HepG2 (cell line): Measurements from ENCODE around the gene FGF2. TPM values are rescaled to one million over a fixed set of nuclear protein-coding genes. Genes with fewer than 3 reads are reported as not detected.

Source experiments
- ATAC-seq: fragments of 200-7000 bp; cut with Tn5 transposase; 3 replicates; pipeline ENCODE4 v1.9.1; 2020; ENCODE audit warnings: mild to moderate bottlenecking, moderate library complexity
- BruUV-seq: library from RNA; stranded (reverse); fragments of 400-500 nt; replicated peaks from 2 replicates; lab custom pipeline; 2021; lab: Mats Ljungman, UMichigan
- CTCF ChIA-PET: fragments of 300-600 bp; formaldehyde crosslinking; extraction: SDS; loops from one replicate; lab custom pipeline; 2021; ENCODE audit warnings: low total read pairs, inconsistent platforms, low intra/inter-chr PET ratio; lab: Yijun Ruan, JAX
- POLR2A ChIA-PET: fragments of 350-600 bp; sonication (Branson Sonifier 250); formaldehyde crosslinking; loops from one replicate; lab custom pipeline; 2020; ENCODE audit warnings: antibody characterized with exemption, inconsistent platforms; lab: Yijun Ruan, JAX
- DNase-seq: peaks from one replicate; pipeline ENCODE4 v3.0.0-alpha.2; 2015; ENCODE audit warnings: low spot score
- FAIRE-seq: peaks from 3 replicates; lab custom pipeline; 2011; peaks lifted over from hg19 to GRCh38; lab: Jason Lieb, UNC
- H2AFZ ChIP-seq: one replicate; pipeline ENCODE4 v1.6.1; 2011; ENCODE audit warnings: low read length, inconsistent platforms
- H3K27ac ChIP-seq: fragments of 300-600 bp; 3 replicates; pipeline ENCODE4 v1.8.0; 2011; ENCODE audit warnings: mixed run types, mild to moderate bottlenecking, mixed read lengths, low read length, inconsistent platforms; ENCODE audit not compliant: insufficient read depth; ENCODE audit errors: extremely low read length
- H3K27me3 ChIP-seq, 2 experiments: fragments of 200-600 bp in 1 of 2; 2 replicates in 1 of 2; 3 replicates in 1 of 2; pipeline versions ENCODE4 v1.6.0 to v1.8.0; 2011; ENCODE audit warnings: low read length in 2 of 2, mild to moderate bottlenecking in 2 of 2, moderate library complexity in 2 of 2, inconsistent platforms in 1 of 2; ENCODE audit not compliant: insufficient read depth in 2 of 2, control insufficient read depth in 1 of 2
- H3K36me3 ChIP-seq, 2 experiments: fragments of 200-600 bp in 1 of 2; replicated peaks in 1 of 2; 2 replicates in 1 of 2; 3 replicates in 1 of 2; pipeline versions ENCODE4 v1.5.1 to v1.8.0; 2011; ENCODE audit warnings: low read length in 2 of 2, inconsistent platforms in 1 of 2; ENCODE audit not compliant: insufficient read depth in 2 of 2, control insufficient read depth in 1 of 2
- H3K4me1 ChIP-seq: 2 replicates; pipeline ENCODE4 v1.5.1; 2012; ENCODE audit warnings: low read length, inconsistent platforms; ENCODE audit not compliant: insufficient read depth
- H3K4me2 ChIP-seq: 2 replicates; pipeline ENCODE4 v1.6.0; 2011; ENCODE audit warnings: low read depth, low read length, inconsistent platforms
- H3K4me3 ChIP-seq, 3 experiments: fragments of 200-600 bp in 1 of 3; sonication (generic), shearing (Covaris generic) in 1 of 3; replicated peaks in 1 of 3; 2 replicates each; pipeline ENCODE4 v1.5.1; 2011 to 2016; ENCODE audit warnings: low read length in 3 of 3, inconsistent platforms in 2 of 3, low read depth in 2 of 3, mild to moderate bottlenecking in 2 of 3, control low read depth in 1 of 3, mixed read lengths in 1 of 3; ENCODE audit not compliant: insufficient read depth in 1 of 3
- H3K79me2 ChIP-seq: one replicate; pipeline ENCODE4 v1.6.1; 2011; ENCODE audit warnings: low read length, inconsistent platforms; ENCODE audit not compliant: insufficient read depth
- H3K9ac ChIP-seq: 2 replicates; pipeline ENCODE4 v1.6.0; 2011; ENCODE audit warnings: mild to moderate bottlenecking, low read depth, low read length, inconsistent platforms; ENCODE audit not compliant: insufficient read depth
- H3K9me3 ChIP-seq: 2 replicates; pipeline ENCODE4 v1.5.1; 2012; ENCODE audit warnings: mild to moderate bottlenecking, low read length
- H4K20me1 ChIP-seq: 2 replicates; pipeline ENCODE4 v1.6.0; 2011; ENCODE audit warnings: inconsistent platforms, mild to moderate bottlenecking, low read length, moderate library complexity; ENCODE audit not compliant: insufficient read depth
- JUND ChIP-seq: sonication (generic); formaldehyde crosslinking; IDR thresholded peaks from 2 replicates; pipeline ENCODE4 v1.8.0; 2022; ENCODE audit warnings: mild to moderate bottlenecking, missing genetic modification reagents
- KAT7 ChIP-seq: IDR thresholded peaks from 2 replicates; pipeline ENCODE4 v1.6.1; 2018; ENCODE audit warnings: borderline replicate concordance, missing compliant biosample characterization
- SKI ChIP-seq: fragments of 450-650 bp; IDR thresholded peaks from one replicate; pipeline ENCODE4 v1.6.1; 2018; ENCODE audit warnings: mild to moderate bottlenecking; ENCODE audit not compliant: partially characterized antibody
- SMAD1 ChIP-seq: sonication (generic); formaldehyde crosslinking; IDR thresholded peaks from 2 replicates; pipeline ENCODE4 v1.4.0; 2020; ENCODE audit warnings: missing genetic modification reagents, low read depth, mild to moderate bottlenecking, borderline replicate concordance
- ZMYM3 ChIP-seq: sonication (generic); formaldehyde crosslinking; IDR thresholded peaks from 2 replicates; pipeline ENCODE4 v1.5.1; 2020; ENCODE audit warnings: mild to moderate bottlenecking, missing genetic modification reagents
- ZNF562 ChIP-seq: sonication (generic); formaldehyde crosslinking; IDR thresholded peaks from 2 replicates; pipeline ENCODE4 v1.8.0; 2022; ENCODE audit warnings: missing genetic modification reagents, borderline replicate concordance
- ZNF703 ChIP-seq: sonication (generic); formaldehyde crosslinking; IDR thresholded peaks from 2 replicates; pipeline ENCODE4 v1.5.1; 2020; ENCODE audit warnings: missing genetic modification reagents, mild to moderate bottlenecking, moderate library complexity, borderline replicate concordance
- ZNF776 ChIP-seq: sonication (generic); formaldehyde crosslinking; IDR thresholded peaks from 2 replicates; pipeline ENCODE4 v1.4.0; 2020; ENCODE audit warnings: mild to moderate bottlenecking, missing genetic modification reagents
- WGBS: methylation state at CpG from one replicate; pipeline ENCODE4 v1.1.6; 2017; ENCODE audit warnings: low lambda C conversion rate; 5-methylcytosine and 5-hydroxymethylcytosine counted together
- in situ Hi-C: cut with HindIII; loops from 2 replicates; pipeline ENCODE4 v1.10.0; 2017; ENCODE audit warnings: low pct_unique_long_range_greater_than_20kb; ENCODE audit not compliant: extremely low pct_ligation_motif_present
- intact Hi-C: fragments of 100-400 bp; cut with micrococcal nuclease; formaldehyde crosslinking; loops from one replicate; pipeline ENCODE4 v1.10.0; 2022; ENCODE audit not compliant: unreplicated experiment
- polyA plus RNA-seq, 8 experiments: library from polyadenylated mRNA; depleted of rRNA in 3 of 8; stranded (reverse) in 7 of 8; unstranded in 1 of 8; fragments of >200 nt; fragmentation: Illumina TruSeq in 4 of 8; extraction: Trizol in 4 of 8; gene quantifications; 2 replicates each; pipeline versions ENCODE4 v1.2.1 to v1.2.3, GENCODE V29; 2011 to 2016; ENCODE audit warnings: low read depth in 4 of 8, missing spikeins in 1 of 8, mixed read lengths in 1 of 8; ENCODE audit not compliant: insufficient read depth in 1 of 8
- total RNA-seq, 5 experiments: library from RNA; depleted of rRNA; stranded (reverse); fragments of >200 nt; fragmentation: Illumina TruSeq; extraction: Trizol; gene quantifications; 2 replicates each; pipeline ENCODE4 v1.2.3, GENCODE V29; 2016; ENCODE audit warnings: low read depth in 1 of 5
- TF ChIP-seq, protein P1 (sequence below): sonication (generic); formaldehyde crosslinking; IDR thresholded peaks from 2 replicates; pipeline ENCODE4 v1.4.0; 2020; ENCODE audit warnings: missing genetic modification reagents, borderline replicate concordance
- TF ChIP-seq, protein P2 (sequence below): sonication (generic); formaldehyde crosslinking; IDR thresholded peaks from 2 replicates; pipeline ENCODE4 v1.5.0; 2020; ENCODE audit warnings: mild to moderate bottlenecking, missing genetic modification reagents

The FGF2 gene
- total and polyA plus RNA-seq, 2 of the 13 experiments (the other 11 are each of a cell fraction or from before 2014, with no cell fraction given): 0.01 to 0.02 TPM

DNA sequence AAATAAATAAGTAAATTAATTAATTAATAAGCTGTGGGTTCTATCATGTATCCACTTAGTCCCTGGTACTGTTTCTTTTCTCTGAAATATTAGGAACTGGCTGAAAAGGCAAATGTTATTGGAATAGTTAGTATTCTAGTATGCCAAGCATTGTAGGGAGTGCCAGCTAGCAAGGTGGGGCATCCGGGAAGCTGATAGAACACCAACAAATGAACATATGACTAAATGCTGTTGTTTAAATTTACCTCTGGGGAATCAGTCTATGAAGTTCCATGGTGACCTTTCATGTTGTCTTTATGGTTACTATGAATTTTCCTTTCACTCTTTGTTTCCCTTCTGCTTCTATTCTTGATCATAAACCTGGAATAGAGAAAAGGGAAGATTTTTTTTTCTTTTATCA is 63.1 kb downstream of the FGF2 start (continued):
- TF ChIP-seq KAT7 (CRISPR knock-in tag): no peak
- TF ChIP-seq, all 625 proteins: peak for 0

DNA sequence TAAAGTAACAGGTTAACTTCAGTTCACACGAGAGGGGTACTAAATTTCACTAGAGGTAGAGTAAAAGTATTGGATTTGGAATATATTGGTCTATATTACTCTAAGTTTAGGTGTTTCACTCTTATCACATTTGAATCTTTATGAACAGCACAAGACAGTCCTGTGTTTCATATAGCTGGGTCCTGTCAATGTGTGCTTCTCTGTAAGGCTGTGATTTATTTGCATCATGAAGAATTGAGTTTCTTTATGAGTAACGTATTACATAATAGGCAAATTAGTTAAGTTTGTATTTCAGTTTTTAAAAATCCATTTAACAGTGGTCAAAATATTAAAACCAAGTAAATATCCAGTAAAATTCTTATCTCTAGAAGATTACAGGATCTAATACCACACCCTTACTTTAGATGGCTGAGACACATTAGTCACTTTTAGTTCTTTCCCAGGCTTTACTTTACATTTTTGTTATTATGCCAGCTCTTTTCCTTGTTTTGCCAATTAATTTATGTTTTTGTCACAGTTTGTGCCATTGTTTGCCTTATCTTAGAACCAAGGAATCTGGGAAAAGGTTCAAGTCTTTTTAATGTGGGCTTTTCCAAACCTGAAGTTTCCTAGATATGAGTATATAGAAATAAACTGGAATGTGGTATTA is 63.6 kb downstream of the FGF2 start:
- 0 out of 5 replicates have a peak, but pooled peaks cover 0 to 7% of the 10 kb centered on the region in 2 experiments for H3K36me3 ChIP-seq
- CTCF ChIA-PET: no interaction called here
- no peaks in the 10 kb centered on the region for H3K79me2 ChIP-seq
- POLR2A ChIA-PET: no interaction called here
- no peak overlapping the region for H3K27ac ChIP-seq
- H3K4me3 ChIP-seq: no peak overlapping the region
- H3K4me2 ChIP-seq: no peak overlapping the region
- intact Hi-C loops: no loop called here
- 80% methylated on average over 2 of the region's 2 CpGs for WGBS
- no peak overlapping the region for H3K9ac ChIP-seq
- FAIRE-seq (no peak), DNase-seq (no peak), ATAC-seq (no peak)
- in situ Hi-C loops: no loop called here
- no peaks in the 10 kb centered on the region for H3K27me3 ChIP-seq
- BruUV-seq: no TSS peak
- TF ChIP-seq ZNF703 (CRISPR knock-in tag) (no peak), JUND (CRISPR knock-in tag) (no peak), ZNF776 (CRISPR knock-in tag) (no peak), ZNF562 (CRISPR knock-in tag) (no peak), SMAD1 (CRISPR knock-in tag) (no peak), ZMYM3 (CRISPR knock-in tag) (no peak), SKI (no peak)
- TF ChIP-seq, protein P1, sequence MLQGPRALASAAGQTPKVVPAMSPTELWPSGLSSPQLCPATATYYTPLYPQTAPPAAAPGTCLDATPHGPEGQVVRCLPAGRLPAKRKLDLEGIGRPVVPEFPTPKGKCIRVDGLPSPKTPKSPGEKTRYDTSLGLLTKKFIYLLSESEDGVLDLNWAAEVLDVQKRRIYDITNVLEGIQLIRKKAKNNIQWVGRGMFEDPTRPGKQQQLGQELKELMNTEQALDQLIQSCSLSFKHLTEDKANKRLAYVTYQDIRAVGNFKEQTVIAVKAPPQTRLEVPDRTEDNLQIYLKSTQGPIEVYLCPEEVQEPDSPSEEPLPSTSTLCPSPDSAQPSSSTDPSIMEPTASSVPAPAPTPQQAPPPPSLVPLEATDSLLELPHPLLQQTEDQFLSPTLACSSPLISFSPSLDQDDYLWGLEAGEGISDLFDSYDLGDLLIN (CRISPR knock-in tag): no peak
- TF ChIP-seq, protein P2, sequence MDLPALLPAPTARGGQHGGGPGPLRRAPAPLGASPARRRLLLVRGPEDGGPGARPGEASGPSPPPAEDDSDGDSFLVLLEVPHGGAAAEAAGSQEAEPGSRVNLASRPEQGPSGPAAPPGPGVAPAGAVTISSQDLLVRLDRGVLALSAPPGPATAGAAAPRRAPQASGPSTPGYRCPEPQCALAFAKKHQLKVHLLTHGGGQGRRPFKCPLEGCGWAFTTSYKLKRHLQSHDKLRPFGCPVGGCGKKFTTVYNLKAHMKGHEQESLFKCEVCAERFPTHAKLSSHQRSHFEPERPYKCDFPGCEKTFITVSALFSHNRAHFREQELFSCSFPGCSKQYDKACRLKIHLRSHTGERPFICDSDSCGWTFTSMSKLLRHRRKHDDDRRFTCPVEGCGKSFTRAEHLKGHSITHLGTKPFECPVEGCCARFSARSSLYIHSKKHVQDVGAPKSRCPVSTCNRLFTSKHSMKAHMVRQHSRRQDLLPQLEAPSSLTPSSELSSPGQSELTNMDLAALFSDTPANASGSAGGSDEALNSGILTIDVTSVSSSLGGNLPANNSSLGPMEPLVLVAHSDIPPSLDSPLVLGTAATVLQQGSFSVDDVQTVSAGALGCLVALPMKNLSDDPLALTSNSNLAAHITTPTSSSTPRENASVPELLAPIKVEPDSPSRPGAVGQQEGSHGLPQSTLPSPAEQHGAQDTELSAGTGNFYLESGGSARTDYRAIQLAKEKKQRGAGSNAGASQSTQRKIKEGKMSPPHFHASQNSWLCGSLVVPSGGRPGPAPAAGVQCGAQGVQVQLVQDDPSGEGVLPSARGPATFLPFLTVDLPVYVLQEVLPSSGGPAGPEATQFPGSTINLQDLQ: no peak
- no peaks in the 10 kb centered on the region for H3K4me1 ChIP-seq
- no peaks in the 10 kb centered on the region for H3K9me3 ChIP-seq
- no peaks in the 10 kb centered on the region for H4K20me1 ChIP-seq
- no peak overlapping the region for H2AFZ ChIP-seq
